ENCODE measurements around the gene GET3.

DNA sequence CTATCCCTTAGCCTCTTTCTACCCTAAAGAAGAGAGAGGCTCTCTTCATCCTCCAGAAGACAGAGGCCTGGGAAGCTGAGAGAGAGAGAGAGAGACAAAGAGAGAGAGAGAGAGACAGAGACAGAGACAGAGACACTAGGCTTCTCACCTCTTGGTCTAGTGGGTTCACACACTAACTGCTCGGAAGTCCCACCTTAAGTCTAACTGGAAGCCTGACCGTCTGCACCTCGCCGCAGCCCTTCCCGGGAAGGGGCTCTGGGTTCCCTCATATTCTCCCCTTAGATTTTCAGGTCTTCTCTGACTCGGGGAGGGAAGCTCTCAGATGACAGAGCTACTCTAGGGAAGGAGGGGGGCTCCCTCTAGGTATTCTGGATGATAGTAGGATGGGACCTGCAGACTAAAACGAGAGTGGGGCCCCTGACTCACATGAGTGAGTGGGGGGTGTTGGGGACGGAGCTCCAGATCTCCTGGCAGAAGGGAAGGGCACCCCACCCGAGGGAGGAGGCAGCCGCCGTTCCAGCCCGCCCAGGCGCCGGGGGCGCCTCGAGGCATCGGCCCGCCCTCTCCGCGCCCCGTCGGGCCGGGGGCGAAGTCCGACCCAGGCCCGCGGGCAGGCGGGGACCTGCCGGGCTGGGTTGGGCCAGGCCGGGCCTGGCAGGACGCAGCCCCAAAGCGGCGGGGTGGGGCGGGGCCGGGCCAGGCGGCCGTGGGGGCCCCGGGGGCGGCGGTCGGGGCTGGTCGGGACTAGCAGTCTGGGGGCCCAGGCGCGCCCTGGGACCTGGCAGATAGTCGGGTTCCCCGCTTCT is 52.0 kb downstream of the GET3 start:
- no peak for TF ChIP-seq CTCF (conservative IDR thresholded peaks at IDR 0.05; ENCODE audit: low read length)
- TF ChIP-seq EZH2phosphoT487 (IDR thresholded peaks at IDR 0.05; ENCODE audit: borderline replicate concordance), result no peak

Measured in Loucy (cell line).